Posterior cingulate gyrus (tissue), 11 donors: ENCODE measurements around the gene COL24A1.
"Not testable (repeated sequence)": the region's sequence is repeated elsewhere in the genome, so short reads cannot be mapped to it uniquely, and the experiment has no call there.

ENCODE experiments used
- DNase-seq, 10 donors: peaks; one replicate each; pipeline versions ENCODE4 v3.0.0 to v3.0.0-alpha.2; 2020 to 2021; ENCODE audit warnings: mixed read lengths in 3 of 10
- intact Hi-C: fragments of 100-400 bp; cut with DNase I; formaldehyde crosslinking; loops from one replicate; pipeline ENCODE4 v1.15.1; 2023

The COL24A1 gene

DNA sequence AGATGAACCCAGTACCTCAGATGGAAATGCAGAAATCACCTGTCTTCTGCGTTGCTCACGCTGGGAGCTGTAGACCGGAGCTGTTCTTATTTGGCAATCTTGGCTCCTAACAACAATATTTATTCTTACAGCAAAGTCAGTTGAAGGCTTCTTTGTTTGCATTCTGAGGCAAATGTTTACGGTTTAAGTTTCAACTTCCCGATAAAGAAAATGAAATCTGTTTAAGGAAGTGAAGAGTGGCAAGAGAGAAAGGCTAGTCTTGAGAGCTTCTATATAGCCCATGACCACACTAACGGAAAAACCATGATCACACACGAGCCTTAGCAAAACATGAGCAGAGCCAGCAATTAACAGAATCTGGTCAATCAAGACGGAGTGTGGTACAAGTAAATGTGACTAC is 325.7 kb downstream of the COL24A1 start:
- intact Hi-C loops, result no loop called here
- DNase-seq, result no peak

DNA sequence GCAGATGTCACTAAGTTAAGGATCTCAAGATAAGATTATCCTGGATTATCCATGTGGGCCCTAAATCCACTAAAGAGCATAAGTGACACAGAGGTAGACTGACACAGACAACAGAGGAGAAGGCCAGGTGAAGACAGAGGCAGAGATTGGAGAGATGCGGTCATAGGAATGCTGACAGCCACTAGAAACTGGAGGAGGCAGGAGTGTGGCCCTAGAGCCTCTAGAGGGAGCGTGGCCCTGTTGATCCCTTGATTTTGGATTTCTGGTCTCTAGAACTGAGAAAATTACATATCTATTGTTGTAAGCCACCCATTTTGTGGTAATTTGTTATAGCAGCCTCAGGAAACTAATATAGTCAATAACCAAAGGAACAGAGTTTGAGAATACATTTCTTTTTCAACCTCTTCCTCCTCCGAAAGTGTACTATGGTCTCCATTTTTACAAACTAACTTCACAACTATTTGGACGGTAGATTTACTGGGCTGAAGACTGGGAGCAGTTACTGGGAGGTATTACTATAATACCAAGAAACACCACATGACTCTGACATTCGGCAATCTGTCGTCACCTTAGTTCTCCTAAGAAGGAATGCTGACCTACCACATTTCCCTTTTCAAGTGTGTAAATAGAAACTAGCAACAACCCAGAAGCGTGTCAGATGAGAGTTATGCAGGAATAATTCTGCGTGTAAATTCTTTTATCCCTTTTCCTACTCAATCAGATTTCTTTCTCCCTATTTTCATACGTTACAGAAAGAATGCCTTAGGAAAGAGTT is 332.3 kb downstream of the COL24A1 start:
- intact Hi-C loops, result no loop called here
- no peak for DNase-seq

DNA sequence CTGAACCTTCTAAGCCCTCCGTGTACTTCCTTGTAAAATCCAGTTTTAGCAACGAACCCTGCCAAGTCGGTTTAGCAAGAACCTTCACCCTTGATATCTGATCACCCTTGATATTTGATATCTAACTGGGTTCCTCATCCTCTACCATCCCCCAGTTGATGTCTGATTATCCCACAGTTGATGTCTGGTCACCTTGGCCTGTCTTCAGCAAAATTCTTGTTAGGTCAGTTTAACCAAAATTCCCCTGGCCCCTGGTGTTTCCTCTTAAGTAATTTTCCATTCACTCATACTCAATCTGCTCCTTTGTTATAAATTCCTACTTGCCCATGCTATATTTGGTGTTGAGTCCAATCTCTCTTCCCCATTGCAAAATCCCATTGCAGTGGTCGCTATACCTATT is 333.9 kb downstream of the COL24A1 start:
- intact Hi-C loops, result no loop called here
- DNase-seq, result no peak

DNA sequence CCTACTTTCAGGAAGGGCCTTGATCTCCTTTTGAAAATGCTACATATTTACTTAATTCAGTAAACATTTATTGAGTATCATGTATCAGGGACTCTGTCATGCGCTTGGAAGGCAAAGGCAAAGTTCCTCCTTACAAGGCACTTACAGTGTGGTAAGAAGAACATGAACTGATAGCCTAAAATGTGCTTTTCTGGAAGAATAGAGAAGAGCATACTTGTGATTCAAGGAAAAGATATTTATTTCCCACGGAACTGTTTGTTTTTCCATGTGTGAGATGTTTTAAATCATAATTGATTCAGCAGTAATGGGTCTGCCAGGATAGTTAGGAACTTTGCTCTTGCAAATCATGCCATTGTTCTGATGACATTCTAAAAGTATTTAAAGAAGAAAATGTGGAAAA is 338.2 kb downstream of the COL24A1 start:
- no peak for DNase-seq
- intact Hi-C loops, result no loop called here

DNA sequence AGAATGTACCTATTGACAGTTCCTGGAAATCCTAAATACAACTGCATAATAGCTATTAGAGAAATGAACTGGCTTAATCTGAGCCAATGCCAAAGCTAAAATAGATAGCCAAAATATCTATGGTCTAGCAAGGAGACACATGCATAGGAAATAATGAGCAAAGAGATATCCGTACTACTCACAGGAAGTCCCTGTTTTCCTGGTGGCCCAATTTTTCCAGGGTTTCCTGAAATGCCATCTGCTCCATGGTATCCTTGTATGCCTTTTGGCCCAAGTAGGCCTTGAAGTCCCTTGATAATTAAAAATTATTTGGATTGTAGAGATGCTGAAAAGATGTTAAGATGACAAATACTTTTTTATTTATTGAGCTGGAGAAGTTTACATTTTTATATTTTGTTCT is 340.0 kb downstream of the COL24A1 start:
- intact Hi-C loops, result no loop called here
- DNase-seq, result no peak

DNA sequence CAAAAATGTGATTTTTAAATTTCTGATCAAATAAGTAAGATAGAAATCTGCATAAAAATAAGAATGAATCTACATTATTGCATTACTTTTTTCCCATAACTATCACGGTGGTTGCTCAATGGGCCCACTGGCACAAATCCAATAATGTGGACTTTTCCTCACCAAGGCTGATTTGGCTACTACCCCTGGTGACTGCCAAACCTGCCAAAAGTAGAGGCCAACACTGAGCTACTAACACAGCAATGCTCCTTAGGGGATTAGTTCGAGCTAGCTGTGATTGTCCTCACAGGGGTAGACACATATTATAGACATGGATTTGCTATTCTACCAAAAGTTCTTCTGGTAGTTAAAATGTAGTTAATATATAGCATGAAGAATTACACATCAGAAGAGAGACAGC is 340.7 kb downstream of the COL24A1 start:
- DNase-seq, result no peak
- intact Hi-C loops, result no loop called here

DNA sequence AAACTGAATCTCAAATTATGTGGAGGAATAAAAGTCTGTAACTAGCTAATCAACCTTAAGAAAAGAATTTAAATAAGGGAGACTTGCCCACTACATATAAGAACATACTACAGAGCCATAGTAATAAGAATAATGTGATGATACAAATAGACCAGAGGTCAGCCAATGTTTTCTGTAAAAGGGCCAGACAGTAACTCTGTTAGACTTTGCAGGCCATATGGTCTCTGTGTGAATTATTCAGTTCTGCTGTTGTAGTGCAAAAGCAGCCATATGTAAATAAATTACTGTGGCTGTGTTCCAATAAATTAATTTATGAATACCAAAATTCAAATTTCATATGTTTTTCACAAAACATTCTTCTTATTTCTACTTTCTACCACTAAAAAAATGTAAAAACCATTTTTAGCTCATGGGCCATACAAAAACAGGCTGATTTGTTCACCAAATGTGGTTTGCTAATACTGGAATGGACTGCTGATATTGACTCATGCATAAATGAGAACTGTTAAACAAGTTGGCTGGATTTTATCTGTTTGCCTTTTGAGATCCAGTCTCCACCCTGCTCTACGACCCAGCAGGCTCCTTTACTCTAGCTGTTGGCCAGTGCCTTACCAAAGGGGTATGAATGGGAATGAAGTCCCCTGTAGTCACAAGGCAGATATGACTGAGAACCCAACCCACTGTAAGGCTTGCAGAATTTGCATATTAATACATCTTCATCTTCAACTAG is 350.2 kb downstream of the COL24A1 start:
- intact Hi-C loops, result no loop called here
- no peak for DNase-seq

DNA sequence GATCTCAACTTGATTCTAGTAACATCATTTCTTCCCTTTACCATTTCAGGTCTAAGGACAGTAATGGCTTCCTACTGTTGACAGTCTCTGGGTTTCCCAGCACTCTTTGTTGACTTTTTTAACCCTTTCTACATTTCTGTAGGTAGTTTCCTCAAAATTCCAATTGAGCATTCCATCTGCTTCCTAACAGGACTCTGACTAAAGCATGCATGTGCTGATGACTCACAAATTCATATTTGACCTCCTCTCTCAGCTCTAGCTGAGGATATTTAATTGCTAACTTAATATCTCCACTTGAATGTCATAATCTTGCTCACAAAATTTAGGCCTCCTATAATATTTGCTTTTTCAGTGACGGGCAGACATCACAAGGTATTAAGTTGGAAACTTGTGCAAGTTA is 355.1 kb downstream of the COL24A1 start:
- intact Hi-C loops, result no loop called here
- no peak for DNase-seq

DNA sequence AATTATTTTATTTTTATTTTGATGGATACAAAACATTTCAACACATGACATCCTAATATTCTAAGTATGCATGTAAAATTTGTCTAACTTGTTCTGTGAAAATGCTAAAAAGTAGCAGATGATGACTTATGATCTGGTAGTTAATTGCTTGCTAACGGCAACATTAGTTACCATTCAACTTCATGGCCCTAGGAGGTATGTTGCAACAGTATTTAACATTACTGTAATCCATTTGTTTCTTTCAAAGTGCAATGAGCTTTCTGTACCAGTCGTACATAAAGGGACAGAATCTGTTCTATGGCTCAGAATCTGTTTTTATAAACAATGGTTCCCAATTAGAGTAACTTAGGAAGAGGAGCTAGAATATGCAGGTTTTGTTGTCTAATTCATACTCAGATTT is 356.8 kb downstream of the COL24A1 start:
- DNase-seq, result no peak
- intact Hi-C loops, result no loop called here

DNA sequence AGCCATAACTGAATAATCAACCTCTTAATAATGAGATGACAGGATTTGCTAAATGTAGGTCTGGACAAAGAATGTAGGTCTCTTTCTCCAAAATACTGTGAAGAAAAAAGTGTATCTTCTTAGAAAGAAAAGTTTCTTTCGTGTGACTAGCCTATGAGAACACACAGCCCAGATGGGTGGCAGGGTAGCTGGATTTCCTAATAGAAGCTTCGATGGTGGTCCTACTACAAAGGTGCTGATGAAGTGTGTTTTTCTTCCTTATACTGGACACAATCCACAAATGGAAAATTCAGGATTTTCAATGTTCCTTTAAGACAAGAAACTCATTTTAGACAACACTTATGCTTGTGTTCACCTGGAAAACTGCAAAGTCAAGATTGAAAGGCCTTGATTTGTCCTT is 358.2 kb downstream of the COL24A1 start:
- intact Hi-C loops, result no loop called here
- DNase-seq, result no peak

DNA sequence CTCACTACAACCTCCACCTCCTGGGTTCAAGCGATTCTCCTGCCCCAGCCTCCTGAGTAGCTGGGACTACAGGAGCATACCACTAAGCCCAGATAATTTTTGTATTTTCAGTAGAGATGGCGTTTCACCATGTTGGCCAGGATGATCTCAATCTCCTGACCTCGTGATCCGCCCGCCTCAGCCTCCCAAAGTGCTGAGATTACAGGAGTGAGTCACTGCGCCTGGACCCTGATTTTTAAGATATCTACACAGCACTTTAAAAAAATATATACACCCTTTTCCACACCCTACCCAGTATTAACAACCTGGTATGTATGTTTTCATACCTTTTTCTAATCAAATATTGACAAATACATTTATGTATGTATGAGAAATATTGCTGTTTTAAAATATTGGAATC is 379.6 kb downstream of the COL24A1 start:
- DNase-seq, intact Hi-C loops: not testable (repeated sequence)

DNA sequence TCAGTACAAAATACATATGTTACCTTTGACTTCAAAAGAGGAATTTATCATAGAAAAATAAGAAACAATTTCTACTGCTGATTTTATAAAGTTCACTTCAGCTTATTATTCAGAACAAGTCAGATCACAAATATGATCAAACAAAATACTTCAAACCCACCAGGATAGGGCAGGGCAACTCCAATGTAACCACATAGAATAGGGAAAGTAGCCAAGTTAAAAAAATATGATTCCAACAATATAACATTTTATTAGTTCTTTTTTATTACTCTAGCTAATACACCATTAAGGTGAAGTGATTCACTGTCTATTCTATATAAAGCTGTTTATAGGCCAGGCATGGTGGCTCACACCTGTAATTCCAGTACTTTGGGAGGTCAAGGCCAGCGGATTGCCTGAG is 393.8 kb downstream of the COL24A1 start:
- intact Hi-C loops, result no loop called here
- DNase-seq, result no peak

DNA sequence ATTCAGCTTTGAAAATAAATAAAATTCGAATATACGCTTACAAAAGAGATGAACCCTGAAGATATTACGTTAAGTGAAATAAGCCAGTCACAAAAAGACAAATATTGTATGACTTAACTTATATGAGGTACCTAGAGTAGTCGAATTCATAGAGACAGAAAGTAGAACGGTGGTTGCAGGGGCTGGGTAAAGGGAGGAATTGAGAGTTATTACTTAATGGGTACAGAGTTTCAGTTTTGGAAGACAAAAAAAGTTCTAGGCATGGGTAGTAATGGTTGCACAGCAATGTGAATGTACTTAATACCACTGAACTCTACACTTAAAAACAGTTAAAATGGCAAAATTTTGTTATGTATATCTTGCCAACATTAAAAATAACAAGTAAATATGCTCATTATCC is 399.7 kb downstream of the COL24A1 start:
- intact Hi-C loops, result no loop called here
- no peak for DNase-seq

DNA sequence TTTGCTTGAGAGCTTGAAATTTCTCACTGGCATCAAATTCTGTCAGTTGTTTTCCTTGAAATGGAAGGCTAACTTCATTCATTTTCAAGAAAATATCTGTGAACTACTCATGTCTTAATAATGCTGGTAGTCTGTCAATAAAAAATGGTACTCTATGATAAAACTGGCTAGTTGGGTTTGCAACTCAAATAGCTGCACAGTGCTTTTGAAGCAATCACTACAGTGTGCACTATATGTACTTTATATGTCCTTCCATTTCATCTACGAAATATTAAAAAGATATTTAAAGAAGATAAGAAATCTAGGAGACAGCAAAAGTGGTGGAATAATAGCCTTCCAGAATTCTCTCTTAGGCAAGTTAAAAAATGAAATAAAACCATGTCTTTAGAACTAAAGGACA is 408.5 kb downstream of the COL24A1 start:
- intact Hi-C loops, result no loop called here
- no peak for DNase-seq

DNA sequence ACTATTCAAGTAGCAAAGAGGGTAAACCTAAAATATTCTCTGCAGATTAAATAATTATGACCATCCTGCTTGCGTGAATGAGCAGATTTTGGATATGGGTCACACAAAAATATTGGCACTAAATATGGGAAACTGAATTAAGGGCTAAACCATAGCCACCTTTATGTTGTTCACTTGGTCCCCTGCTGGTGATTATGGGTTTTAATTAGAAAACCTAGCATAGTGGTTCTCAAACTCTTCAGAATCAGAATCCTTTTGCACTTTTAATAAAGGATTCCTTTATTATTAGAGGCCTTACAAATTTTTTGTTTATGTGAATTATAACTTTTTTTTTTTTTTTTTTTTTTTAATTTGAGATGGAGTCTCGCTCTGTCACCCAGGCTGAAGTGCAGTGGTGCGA is 409.8 kb downstream of the COL24A1 start:
- intact Hi-C loops, result no loop called here
- no peak for DNase-seq

DNA sequence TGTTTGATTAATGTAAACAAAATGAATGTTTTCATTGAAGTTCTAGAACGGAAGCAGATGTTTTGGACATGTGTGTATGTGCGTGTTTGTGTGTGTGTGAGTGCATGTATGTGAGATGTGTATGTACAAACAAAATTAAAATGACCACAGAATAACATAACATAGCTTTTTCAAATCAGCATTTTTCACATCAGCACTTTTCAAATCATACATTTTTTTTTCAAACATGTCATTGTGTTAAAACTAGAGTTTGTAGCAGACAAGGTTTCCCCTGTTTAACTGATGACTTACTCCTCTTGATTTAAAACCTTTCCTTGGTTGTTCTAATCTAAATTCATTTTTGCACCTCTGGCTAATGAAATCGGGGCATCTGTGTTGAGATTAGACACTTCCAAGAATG is 412.8 kb downstream of the COL24A1 start:
- intact Hi-C loops, result no loop called here
- no peak for DNase-seq

DNA sequence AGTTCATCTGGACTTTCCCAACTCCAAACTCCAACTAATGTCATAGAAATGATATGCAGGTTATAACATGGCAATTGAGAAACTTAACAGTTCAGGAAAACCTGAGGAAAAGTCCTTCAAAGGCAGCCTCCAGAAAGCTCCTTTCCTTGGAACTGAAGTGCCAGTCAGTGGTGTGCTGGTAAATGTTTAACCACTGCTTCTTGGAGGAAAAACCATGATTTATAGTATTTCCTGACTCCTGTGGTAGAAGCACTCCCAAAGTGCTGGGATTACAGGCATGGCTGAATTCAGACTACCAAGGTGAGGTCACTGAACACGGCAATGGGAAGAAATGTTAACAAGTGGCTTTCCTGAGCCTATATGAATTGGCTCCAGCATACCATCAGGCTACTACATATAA is 421.6 kb downstream of the COL24A1 start:
- no peak for DNase-seq
- intact Hi-C loops, result no loop called here

DNA sequence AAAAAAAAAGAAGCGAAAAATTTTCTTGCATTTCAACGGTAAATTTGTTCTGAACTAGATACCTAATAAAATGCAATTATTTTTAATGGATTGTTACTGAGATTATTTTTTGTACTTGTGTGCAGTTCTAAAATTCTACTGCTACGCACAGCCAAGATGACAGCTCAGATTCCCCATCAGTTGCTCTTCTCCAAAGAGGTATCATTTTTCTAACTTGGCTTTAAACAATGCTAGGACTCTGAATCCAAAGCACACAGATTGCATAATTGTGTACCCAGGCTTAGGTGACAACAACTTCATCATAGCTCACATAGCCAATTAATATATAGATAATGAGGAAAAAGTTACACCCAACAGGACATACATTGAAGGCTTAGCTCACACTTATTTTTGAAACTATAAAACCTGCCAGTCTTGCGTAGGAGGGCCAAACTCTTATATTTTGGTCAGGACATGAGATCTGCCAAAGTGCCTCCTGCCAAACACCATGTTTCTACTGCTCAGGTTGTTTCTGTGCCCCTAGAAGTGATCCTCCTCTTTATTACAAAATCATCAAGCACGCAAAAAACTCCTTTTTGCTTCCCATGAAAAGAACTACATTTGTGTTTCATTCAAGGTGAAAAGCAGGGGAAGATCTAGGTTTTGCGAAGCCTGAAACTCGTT is 437.8 kb downstream of the COL24A1 start:
- intact Hi-C loops, result no loop called here
- no peak for DNase-seq

DNA sequence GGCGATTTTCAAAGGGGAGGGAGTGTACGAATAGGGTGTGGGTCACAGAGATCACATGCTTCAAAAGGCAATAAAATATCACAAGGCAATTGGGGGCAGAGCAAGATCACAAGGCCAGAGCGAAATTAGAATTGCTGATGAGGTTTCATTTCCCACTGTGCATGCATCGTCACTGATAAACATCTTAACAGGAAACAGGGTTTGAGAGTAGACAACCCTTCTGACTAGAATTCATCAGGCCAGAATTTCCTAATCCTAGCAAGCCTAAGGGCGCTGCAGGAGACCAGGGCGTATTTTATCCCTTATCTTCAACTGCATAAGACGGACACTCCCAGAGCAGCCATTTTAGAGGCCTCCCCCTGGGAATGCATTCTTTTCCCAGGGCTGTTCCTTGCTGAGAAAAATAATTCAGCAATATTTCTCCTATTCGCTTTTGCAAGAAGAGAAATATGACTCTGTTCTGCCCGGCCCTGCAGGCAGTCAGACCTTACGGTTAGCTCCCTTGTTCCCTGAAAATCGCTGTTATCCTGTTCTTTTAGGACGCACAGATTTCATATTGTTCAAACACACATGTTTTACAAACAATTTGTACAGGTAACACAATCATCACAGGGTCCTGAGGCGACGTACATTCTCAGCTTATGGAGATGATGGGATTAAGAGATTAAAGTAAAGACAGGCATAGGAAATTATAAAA is 442.0 kb downstream of the COL24A1 start:
- intact Hi-C loops, DNase-seq: not testable (repeated sequence)

DNA sequence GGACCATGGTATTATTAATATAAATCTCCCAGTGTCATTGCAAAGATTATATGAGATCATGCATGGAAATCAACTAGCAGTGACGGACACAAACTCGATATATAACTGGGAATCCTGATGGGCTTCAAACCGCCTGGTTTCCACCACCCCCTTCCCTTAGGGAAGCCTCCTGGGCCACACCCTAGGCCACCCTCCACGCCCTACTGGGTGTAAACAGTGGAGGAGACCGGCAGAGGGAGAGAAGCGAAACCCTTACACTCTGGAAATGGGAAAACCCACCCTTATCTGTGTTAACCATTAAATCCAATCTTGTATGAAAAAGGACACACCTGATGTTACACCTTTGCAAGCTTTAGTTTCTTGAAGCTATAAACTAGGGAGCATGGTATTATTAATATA is 447.7 kb downstream of the COL24A1 start:
- DNase-seq, result peak in 2 of 10 donors; percentile 3 to 52

More for the DNA sequence above, 447.7 kb downstream of the COL24A1 start:
- intact Hi-C loops, result no loop called here
